OCI-M1 (cell line): ENCODE measurements around the gene HABP2.

Experiments
- DNase-seq: peaks from one replicate; lab custom pipeline; 2025; lab: John Stamatoyannopoulos, UW

HABP2 gene

GRCh38 chr10:113557903-113558321 is 5.1 kb downstream of the HABP2 start:
- DNase-seq: no peak

- no peak for DNase-seq
These were observed 7.2 kb downstream of the HABP2 start for GRCh38 chr10:113560071-113560470.

GRCh38 chr10:113561214-113561613 is 8.4 kb downstream of the HABP2 start:
- no peak for DNase-seq

- DNase-seq: no peak
These were observed 9.2 kb downstream of the HABP2 start for GRCh38 chr10:113562069-113562468.

- DNase-seq: peak; percentile 38
These were observed 9.9 kb downstream of the HABP2 start for GRCh38 chr10:113562704-113563103.

- DNase-seq: peak; percentile 89
These were observed 10.6 kb downstream of the HABP2 start for GRCh38 chr10:113563306-113564088.

- DNase-seq: no peak
These were observed 12.5 kb downstream of the HABP2 start for GRCh38 chr10:113565364-113565763.

GRCh38 chr10:113566888-113567287 is 14.0 kb downstream of the HABP2 start:
- no peak for DNase-seq

GRCh38 chr10:113569576-113569975 is 16.7 kb downstream of the HABP2 start:
- no peak for DNase-seq

- DNase-seq: no peak
These were observed 19.9 kb downstream of the HABP2 start for GRCh38 chr10:113572520-113573290.

GRCh38 chr10:113573368-113573767 is 20.5 kb downstream of the HABP2 start:
- DNase-seq: no peak

- DNase-seq: peak; percentile 30
These were observed 24.0 kb downstream of the HABP2 start for GRCh38 chr10:113576852-113577251.

- DNase-seq: no peak
These were observed 25.9 kb downstream of the HABP2 start for GRCh38 chr10:113578773-113579172.

GRCh38 chr10:113581092-113581491 is 28.2 kb downstream of the HABP2 start:
- no peak for DNase-seq

- DNase-seq: no peak
These were observed 30.7 kb downstream of the HABP2 start for GRCh38 chr10:113583571-113583970.

- peak; percentile 19 for DNase-seq
These were observed 33.1 kb downstream of the HABP2 start for GRCh38 chr10:113585949-113586348.

- no peak for DNase-seq
These were observed 36.4 kb downstream of the HABP2 start for GRCh38 chr10:113589201-113589770.

GRCh38 chr10:113590581-113590980 is 37.7 kb downstream of the HABP2 start:
- DNase-seq: no peak

GRCh38 chr10:113592380-113592779 is 39.5 kb downstream of the HABP2 start:
- no peak for DNase-seq

- DNase-seq: no peak
These were observed 41.8 kb downstream of the HABP2 start for GRCh38 chr10:113594652-113595051.

- no peak for DNase-seq
These were observed 47.7 kb downstream of the HABP2 start for GRCh38 chr10:113600569-113600968.

- no peak for DNase-seq
These were observed 50.4 kb downstream of the HABP2 start for GRCh38 chr10:113603057-113603777.
